Mucosa of descending colon (tissue), 3 donors: ENCODE data around the gene NFIA. TPM values are rescaled to one million over a fixed set of nuclear protein-coding genes. Genes with fewer than 3 reads are reported as not detected.

Experiments used
- ATAC-seq: fragments of 200-7000 bp; cut with Tn5 transposase; one replicate; pipeline ENCODE4 v1.9.1; 2020; ENCODE audit warnings: mild to moderate bottlenecking, moderate library complexity
- DNase-seq, 3 donors: peaks; one replicate each; pipeline ENCODE4 v3.0.0-alpha.2; 2020
- H3K36me3 ChIP-seq: fragments of 200-600 bp; one replicate; pipeline ENCODE4 v1.8.0; 2021; ENCODE audit warnings: low read depth, mild to moderate bottlenecking
- H3K4me1 ChIP-seq: fragments of 200-600 bp; one replicate; pipeline ENCODE4 v1.8.0; 2021; ENCODE audit warnings: low read depth, mild to moderate bottlenecking
- H3K4me3 ChIP-seq: fragments of 200-600 bp; one replicate; pipeline ENCODE4 v1.8.0; 2021; ENCODE audit warnings: mild to moderate bottlenecking
- H3K9me3 ChIP-seq: fragments of 200-600 bp; one replicate; pipeline ENCODE4 v1.8.0; 2021; ENCODE audit warnings: mild to moderate bottlenecking
- CTCF ChIP-seq: fragments of 200-600 bp; IDR thresholded peaks from one replicate; pipeline ENCODE4 v1.8.0; 2022; ENCODE audit warnings: antibody characterized with exemption, mild to moderate bottlenecking
- intact Hi-C, 2 donors: fragments of 100-400 bp; cut with DNase I in 1 of 2; cut with micrococcal nuclease in 1 of 2; formaldehyde crosslinking; loops; one replicate each; pipeline versions ENCODE4 v1.11.0 to v1.11.1; 2022; cut with DNase I, micrococcal nuclease
- total RNA-seq, 3 donors: library from RNA; stranded (reverse); fragmentation: NEBNext Ultra II Directional in 2 of 3; extraction: Animal tissue kit (Norgen Biotek cat#: 25700) in 2 of 3; gene quantifications; one replicate each; pipeline versions ENCODE4 v1.2.1 to v1.2.4, GENCODE V29; 2021 to 2023
- donor health status: DM: no; HTN: no; CAD: no; lungs with moderate emphysema.
- donor health status: DM: no; HTN: no; CAD: no.
- donor health status: DM: no; HTN: yes; CAD: no.

The NFIA gene
- total RNA-seq, 3 donors from 2014 or later = 46.4 to 145 (median 51.1) TPM

GRCh38 chr1:61323681-61324328 lies 241.4 kb downstream of the NFIA start:
- no peaks in the 10 kb centered on the region for H3K9me3 ChIP-seq
- ATAC-seq = no peak
- intact Hi-C loops = no loop called here
- H3K4me1 ChIP-seq = no peaks in the 10 kb centered on the region
- H3K4me3 ChIP-seq = no peak overlapping the region
- TF ChIP-seq CTCF = no peak
- no peaks in the 10 kb centered on the region for H3K36me3 ChIP-seq
- no peak for DNase-seq

GRCh38 chr1:61326713-61327112 lies 244.4 kb downstream of the NFIA start:
- intact Hi-C loops = no loop called here
- Histone ChIP-seq H3K4me3 (no peak overlapping the region), H3K4me1 (no peaks in the 10 kb centered on the region), H3K36me3 (no peaks in the 10 kb centered on the region), H3K9me3 (no peaks in the 10 kb centered on the region)
- no peak for TF ChIP-seq CTCF
- ATAC-seq = no peak
- DNase-seq = no peak

- intact Hi-C loops = no loop called here
- no peak for TF ChIP-seq CTCF
- H3K36me3 ChIP-seq = no peaks in the 10 kb centered on the region
- H3K4me3 ChIP-seq = no peak overlapping the region
- no peaks in the 10 kb centered on the region for H3K4me1 ChIP-seq
- DNase-seq = no peak
- H3K9me3 ChIP-seq = no peaks in the 10 kb centered on the region
- ATAC-seq = no peak
Measured at GRCh38 chr1:61327436-61327835, 245.1 kb downstream of the NFIA start.

GRCh38 chr1:61329556-61329955 lies 247.2 kb downstream of the NFIA start:
- ATAC-seq = no peak
- H3K9me3 ChIP-seq = no peaks in the 10 kb centered on the region
- intact Hi-C loops = no loop called here
- H3K4me1 ChIP-seq = no peaks in the 10 kb centered on the region
- TF ChIP-seq CTCF = no peak
- DNase-seq = no peak
- H3K36me3 ChIP-seq = no peaks in the 10 kb centered on the region
- H3K4me3 ChIP-seq = no peak overlapping the region

- TF ChIP-seq CTCF = no peak
- intact Hi-C loops = loop anchor here in 1 of 2 donors (10.0 kb wide), 1 partner anchor 275 kb away; no protein-coding TSS in a partner anchor
- Histone ChIP-seq H3K9me3 (no peaks in the 10 kb centered on the region), H3K4me3 (no peak overlapping the region), H3K4me1 (no peaks in the 10 kb centered on the region), H3K36me3 (no peaks in the 10 kb centered on the region)
- DNase-seq (no peak), ATAC-seq (no peak)
Measured at GRCh38 chr1:61330018-61330417, 247.7 kb downstream of the NFIA start.
